Measurements from ENCODE around the gene GLMP.
"Not testable (repeated sequence)": the region's sequence is repeated elsewhere in the genome, so short reads cannot be mapped to it uniquely, and the experiment has no call there.

GLMP gene, protein sequence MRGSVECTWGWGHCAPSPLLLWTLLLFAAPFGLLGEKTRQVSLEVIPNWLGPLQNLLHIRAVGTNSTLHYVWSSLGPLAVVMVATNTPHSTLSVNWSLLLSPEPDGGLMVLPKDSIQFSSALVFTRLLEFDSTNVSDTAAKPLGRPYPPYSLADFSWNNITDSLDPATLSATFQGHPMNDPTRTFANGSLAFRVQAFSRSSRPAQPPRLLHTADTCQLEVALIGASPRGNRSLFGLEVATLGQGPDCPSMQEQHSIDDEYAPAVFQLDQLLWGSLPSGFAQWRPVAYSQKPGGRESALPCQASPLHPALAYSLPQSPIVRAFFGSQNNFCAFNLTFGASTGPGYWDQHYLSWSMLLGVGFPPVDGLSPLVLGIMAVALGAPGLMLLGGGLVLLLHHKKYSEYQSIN

GRCh38 chr1:156295391-156295947, at the start of gene GLMP:
GLMP (minus strand) TSS chr1:156295679; CDS start chr1:156295645, 34 bp downstream.
- DNase-seq = peak; percentile 71

GRCh38 chr1:156344409-156344808, 48.9 kb upstream of the GLMP start:
- DNase-seq = no peak

DNA sequence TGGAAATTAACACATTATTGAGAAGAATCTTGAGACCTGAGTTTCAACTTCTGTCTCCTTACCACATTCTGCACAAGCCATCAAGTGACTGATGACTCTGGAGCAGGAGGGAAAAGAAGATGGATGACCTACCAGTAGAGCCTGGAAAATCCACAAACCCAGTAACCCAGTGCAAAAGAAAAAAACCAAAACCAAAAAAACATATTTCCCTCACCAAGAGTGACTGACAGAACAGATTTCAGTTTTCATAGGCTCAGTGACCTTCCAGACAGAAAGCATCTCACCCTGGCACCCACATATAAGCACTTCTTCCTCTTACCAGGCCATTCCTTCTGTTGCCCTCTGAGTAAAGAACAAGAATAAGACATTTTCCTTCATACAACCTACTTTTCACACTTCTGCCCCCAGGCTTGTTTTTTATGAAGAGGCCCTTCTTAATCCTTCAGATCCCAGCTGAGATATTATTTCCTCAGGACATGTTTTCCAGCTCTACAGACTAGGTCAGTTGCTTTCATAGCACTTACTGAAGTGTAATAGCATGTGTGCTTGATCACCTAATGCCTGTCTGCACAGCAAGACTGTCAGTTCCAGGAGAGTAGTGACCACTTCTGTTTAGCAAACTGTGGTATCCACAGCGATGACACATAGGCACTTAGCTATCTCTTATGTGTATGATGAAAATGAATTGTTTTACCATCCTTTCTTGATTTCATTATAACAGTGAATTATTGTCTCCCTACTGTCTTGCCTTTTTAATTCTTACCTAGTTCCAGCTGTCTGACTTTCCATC, 46.9 kb upstream of the GLMP start:
- no peak for DNase-seq

GRCh38 chr1:156338180-156338976, 42.9 kb upstream of the GLMP start, which contains the start of the genes CCT3 and TSACC:
CCT3 (minus strand) TSS chr1:156338292; CDS start chr1:156338184, 108 bp downstream.
TSACC (plus strand) TSS chr1:156338526; CDS start chr1:156339758, 1,232 bp downstream.
- peak; percentile 99 for DNase-seq

DNA sequence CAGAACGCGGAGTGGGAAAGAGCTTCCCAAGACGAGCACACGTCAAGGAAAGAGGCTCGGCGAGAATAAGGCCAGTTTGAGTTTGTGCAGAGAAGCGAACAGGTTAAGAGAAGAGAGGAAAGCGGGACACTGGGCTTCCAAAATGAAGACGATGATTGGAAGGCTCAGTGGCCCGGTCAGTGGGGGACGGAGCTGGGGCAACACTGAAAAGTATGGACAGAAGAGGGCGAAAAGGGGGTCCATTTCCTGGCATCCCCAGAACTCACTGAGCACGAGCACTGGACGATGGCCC, 42.4 kb upstream of the GLMP start:
- no peak for DNase-seq

GRCh38 chr1:156337052-156337887, 41.8 kb upstream of the GLMP start:
- DNase-seq = no peak

- no peak for DNase-seq
These were observed 40.8 kb upstream of the GLMP start for GRCh38 chr1:156336242-156336641.

- not testable (repeated sequence) for DNase-seq
These were observed 27.7 kb upstream of the GLMP start for GRCh38 chr1:156323179-156323578.

- no peak for DNase-seq
These were observed 25.1 kb upstream of the GLMP start for GRCh38 chr1:156320560-156320959.

DNA sequence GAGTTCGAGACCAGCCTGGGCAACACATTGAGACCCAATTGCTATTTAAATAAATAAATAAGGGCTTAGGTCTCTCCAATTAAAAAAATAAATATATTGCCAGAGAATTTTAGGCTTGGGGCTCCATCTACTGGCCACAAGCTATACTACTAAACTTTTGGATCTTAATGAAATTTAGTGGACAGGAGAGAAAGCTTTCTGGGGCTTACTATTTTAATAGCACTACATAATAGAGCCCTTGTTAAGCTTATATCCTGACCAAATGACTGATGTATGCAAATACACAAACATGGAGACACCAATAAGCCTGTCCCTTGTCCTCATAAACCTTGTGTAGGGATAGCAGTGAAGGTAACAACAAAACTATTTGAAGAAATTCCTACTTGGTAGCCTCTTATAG, 24.2 kb upstream of the GLMP start:
- DNase-seq = no peak

GRCh38 chr1:156316909-156317308, 21.4 kb upstream of the GLMP start:
- no peak for DNase-seq

- no peak for DNase-seq
These were observed 15.5 kb upstream of the GLMP start for GRCh38 chr1:156310962-156311361.

DNA sequence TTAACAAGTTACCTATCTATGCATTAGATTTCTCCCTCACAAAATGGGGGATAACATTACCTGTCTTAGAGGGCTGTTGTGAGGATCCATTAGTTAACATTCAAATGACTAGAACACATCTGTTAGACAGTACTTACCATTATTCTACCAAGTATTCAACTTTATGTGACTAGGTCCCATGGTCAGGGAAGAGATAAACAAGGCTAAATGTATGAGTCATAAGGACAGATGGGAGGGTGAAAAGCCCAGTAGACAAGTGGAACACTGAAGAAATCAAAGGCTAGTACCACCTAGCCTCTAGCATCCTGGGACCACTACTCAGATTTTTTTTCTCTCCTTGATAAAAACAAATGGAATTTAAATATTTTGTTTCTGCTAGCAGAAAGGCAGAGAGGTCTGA, 12.6 kb upstream of the GLMP start:
- no peak for DNase-seq

GRCh38 chr1:156305215-156305614, 9.7 kb upstream of the GLMP start:
- no peak for DNase-seq

DNA sequence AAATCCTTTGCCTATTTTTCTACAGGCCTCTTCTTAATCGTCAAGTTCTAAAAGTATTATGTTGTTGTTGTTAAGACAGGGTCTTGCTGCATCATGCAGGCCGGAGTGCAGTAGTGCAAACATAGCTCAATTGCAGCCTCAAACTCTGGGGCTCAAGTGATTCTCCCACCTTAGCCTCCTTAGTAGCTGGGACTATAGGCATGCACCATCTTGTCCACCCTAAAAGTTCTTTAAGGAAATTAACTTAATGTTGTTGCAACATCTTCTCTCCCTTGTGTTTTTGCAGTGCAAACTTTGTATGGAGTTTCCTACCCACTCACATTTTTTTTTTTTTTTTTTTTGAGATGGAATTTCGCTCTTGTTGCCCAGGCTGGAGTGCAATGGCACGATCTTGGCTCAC, 7.8 kb upstream of the GLMP start:
- no peak for DNase-seq

DNA sequence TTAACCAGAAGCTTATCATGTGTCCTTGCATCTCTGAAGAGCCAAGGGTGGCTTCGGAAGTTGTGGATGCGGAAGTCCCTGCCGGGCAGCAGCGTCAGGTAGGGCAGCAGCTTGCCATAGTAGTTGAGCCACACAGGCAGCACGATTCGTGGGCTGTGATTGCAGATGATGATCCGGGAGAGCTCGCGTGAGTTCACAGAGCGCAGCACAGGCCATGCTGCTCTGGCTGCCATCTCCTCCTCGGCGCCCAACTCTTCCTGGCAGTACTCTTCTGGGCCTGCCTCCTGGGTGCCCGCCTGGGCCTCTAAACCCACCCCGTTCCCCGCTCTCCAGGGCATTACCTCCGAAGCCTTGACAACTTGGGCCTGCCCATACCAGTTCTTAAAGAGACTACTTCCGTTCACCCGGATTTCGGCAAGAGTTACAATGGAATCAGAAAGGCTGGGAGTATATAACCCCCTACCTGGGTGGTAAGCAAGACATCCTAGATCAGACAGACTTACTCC, 3.4 kb upstream of the GLMP start, which contains the start of gene VHLL:
Gene VHLL, minus strand, starts transcription at position 456 of the 506 bp plus-strand sequence. Its CDS starts 118 bp downstream, at position 338.
- DNase-seq = no peak

DNA sequence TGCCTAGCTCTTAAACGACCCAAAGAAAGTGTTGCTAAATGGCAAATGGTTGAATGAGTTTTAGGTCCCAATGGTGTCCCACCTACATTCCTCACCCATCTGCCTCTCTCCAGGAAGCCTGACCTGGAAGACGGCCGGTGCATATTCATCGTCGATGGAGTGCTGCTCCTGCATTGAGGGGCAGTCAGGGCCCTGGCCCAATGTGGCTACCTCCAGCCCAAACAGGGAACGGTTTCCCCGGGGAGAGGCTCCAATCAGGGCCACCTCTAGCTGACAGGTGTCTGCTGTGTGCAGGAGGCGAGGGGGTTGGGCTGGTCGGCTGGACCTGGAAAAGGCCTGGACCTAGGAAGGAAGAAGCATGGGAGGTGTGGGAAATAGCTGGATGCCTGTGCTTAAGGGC, 1.6 kb downstream of the GLMP start:
- no peak for DNase-seq

- no peak for DNase-seq
These were observed 2.4 kb downstream of the GLMP start for GRCh38 chr1:156293098-156293434.

DNA sequence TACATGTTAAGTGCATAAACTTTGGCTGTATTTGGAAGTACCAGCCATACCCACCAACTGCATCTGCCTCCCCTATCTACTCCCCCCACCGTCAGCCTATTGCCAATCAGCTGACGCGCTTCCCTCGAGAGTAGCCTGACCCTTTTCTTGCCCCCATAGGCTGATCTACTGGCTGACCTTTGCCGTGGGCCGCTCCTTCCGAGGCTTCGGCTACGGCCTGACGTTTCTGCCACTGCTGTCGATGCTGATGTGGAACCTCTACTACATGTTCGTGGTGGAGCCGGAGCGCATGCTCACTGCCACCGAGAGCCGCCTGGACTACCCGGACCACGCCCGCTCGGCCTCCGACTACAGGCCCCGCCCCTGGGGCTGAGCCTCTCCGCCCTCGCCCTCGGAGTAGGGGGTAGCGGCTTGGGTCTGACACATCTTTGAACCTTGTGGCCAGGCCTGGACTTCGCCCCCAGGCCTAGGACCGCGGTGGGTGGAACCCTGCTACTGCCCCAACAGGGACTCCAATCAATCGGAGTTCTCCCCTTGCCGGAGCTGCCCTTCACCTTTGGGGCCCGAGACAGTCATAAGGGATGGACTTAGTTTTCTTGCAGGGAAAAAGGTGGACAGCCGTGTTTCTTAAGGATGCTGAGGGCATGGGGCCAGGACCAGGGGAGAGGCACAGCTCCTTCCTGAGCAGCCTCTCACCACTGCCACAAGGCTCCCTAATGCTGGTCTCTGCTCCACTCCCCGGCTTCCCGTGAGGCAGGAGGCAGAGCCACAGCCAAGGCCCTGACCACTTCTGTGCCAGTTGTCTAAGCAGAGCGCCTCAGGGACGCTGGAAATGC, 4.0 kb downstream of the GLMP start:
- peak; percentile 90 for DNase-seq

DNA sequence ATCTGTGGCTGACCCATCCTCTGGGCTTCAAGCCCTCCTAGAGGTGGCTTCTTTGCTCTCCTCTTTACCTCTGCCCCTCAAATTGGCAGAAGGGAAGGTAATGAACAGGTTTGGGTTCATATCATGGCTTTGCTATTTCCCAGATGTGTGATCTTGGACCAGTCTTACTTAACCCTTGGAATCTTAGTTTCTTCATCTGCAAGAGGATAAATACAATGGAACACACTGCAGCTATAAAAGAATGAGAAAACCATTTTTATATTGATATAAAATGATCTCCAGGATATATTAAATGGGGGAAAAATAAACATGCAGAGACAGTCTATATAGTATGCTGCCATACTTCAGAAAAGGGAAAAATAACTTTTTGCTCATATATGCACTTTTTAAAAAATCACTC, 5.6 kb downstream of the GLMP start:
- DNase-seq = no peak

- no peak for DNase-seq
These were observed 9.4 kb downstream of the GLMP start for GRCh38 chr1:156286061-156286460.
